NCI-H2107 treated with DMSO at 0.1 percent for 48 hours (cell line): ENCODE results near the gene TPCN2.

Source experiments
- DNase-seq: peaks from one replicate; lab custom pipeline; 2025; ENCODE audit not compliant: unreplicated experiment; lab: John Stamatoyannopoulos, UW

The TPCN2 gene

DNA sequence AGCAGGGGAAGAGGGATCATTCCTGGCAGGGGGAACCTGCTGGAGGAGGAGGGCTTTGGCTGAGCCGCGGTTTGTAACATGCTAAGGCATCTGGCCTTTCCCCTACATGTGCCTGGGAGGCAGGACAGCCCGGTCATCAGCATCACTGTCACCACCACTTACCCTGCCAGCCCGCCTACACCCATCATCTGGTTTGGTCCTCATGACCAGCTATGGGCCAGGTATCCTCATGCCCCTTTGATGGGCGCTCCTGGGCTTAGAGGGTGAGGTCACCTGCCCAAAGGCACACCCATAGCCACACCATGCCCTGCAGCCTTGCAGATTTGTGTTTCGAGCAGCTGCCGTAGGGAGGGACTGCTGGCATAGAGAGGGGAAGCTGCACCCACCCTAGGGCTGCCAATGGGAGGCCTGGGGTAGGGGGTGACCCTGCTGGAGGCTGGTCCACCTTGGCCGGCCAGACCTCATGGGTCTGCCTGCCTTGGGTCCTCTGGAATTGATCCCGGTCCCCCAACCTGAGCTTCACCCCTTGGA is 38.3 kb upstream of the TPCN2 start:
- no peak for DNase-seq

DNA sequence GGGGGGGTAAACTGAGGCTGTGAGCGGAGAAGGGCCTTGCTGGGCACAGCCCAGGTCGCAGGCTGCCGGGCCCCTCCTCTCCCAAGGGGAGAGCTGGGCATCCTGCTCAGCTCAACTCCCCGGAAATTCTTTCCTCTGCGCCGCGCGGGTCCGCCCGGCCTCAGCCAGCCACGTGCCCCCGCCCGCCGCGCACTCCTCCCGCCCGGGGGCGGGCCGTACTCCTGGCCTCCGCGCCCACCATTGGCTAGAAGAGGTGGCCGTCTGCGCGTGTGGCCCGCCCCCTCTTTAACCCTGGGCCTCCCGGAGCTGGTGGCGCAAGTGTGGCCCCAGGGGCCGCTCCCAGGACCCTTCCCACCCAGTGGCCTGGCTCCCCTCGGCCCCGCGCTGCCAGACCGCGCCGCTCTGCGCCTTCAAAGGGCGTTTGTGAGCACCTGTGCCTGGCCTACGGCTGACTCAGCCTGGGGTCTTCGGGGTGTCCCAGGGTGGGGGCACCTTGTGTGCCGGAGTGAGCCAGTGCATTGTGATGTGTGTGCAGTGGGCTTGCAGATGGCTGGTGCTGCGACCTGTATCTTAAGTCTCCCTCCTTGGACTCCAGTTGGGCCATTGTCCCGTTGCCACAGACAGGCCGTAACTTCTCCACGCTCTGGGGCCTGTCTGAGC is 37.6 kb upstream of the TPCN2 start:
- DNase-seq = no peak

- no peak for DNase-seq
Observed at GRCh38 chr11:69011624-69012091, 37.1 kb upstream of the TPCN2 start.

GRCh38 chr11:69012092-69013008 is 36.4 kb upstream of the TPCN2 start:
- DNase-seq = no peak

- DNase-seq = no peak
Observed at GRCh38 chr11:69013009-69013951, 35.5 kb upstream of the TPCN2 start, which contains the start of gene MRGPRF. Gene MRGPRF, minus strand, starts transcription at chr11:69013246. Its CDS starts 3,345 bp downstream, at chr11:69009901.

- DNase-seq = no peak
Observed at GRCh38 chr11:69014084-69014851, 34.5 kb upstream of the TPCN2 start.

GRCh38 chr11:69014898-69015549 is 33.7 kb upstream of the TPCN2 start:
- no peak for DNase-seq

- DNase-seq = no peak
Observed at GRCh38 chr11:69017951-69018350, 30.8 kb upstream of the TPCN2 start.

DNA sequence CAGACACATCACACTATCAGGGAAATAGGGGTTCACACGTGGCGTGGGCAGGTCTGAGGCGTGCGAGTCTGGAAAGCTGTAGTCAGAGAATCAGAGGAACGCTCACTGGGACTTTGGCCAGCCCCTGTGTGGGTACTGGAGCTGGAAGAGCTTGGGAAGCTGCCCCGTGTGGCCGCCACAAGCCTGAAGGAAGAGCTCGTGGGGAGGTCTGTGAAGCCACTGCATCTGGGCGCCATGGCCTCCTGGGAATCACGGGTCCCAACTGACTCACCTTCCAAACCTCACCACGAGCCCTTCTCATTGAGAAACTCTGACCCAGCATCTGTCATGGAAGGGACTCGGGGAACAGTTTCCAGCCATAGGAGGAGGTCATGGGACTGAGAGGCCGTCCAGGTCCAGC is 29.8 kb upstream of the TPCN2 start:
- DNase-seq = no peak

DNA sequence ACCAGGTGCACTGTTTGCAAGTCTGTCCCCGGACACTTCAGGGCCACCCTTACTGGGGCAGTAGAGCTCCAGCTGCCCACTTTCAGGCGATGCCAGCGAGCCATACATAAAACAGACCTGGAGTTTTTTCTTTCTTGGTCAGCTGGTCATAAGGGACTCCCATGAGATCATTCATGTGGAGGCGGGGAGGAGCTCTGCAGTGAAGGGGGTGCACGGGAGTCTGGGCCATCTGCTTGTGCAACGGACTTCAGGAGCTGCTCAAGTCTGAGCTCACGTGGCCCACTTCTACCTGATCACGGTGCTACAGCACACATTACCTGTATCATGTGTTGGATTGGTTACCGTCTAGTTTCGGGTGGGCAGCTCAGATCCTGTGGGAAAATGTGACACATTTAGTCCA is 26.5 kb upstream of the TPCN2 start:
- no peak for DNase-seq

DNA sequence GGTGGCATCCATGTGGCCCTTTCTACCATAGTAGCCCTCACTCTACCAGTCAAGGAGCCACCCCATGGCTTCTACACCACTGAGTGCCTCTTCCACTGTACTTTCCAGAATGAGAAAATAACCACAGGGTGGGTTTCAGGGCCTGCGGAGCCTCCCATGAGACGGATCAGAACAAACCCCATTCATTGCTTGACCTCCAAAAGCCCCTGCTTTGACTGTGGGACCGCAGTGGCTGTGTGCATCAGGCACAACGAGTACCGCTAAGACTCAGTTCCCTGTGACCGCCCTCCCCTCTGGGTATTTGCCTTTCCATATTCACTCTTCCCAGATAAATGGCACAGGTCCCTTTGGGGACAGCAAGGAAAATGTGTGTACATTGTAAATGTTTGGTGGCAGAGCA is 24.2 kb upstream of the TPCN2 start:
- no peak for DNase-seq

- no peak for DNase-seq
Observed at GRCh38 chr11:69027704-69028372, 20.9 kb upstream of the TPCN2 start.

GRCh38 chr11:69030301-69030700 is 18.4 kb upstream of the TPCN2 start:
- no peak for DNase-seq

DNA sequence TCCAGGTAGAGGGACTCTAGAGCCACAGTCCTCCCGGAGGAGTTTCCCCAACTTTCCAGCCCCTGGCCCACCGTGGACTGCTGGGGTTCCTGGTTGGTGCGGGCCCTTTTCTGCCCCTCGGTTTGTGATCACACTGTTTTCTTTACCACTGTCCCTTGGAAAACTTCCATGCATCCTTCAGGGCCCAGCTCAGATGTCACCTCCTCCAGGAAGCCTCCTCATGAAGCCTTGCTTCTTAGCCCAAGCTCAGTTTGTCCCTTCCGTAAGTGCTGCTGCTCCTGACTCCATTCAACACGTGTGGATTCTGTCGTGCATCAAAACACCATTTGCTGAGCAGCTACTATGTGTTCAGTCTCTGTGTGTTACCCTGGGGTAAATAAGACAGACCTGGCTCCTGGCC is 15.9 kb upstream of the TPCN2 start:
- DNase-seq = no peak

DNA sequence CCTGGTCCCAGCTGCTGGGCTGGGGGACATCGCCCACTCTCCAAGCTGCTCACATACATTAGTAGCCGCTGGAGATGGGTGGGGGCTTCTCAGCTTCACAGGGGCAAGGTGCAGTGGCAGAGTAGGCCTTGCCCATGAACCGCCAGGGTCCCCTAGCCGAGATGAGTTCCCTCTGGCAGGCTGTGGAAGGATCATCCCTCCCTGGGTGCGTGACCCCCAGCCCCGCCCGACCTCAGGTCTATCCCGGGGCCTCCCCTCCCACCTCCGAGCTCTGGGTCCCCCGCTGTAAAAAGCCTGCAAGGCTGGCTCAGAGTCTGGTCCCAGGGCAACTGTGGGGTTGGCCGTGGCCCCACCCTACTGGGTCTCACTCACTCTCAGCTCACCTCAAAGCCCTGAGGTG is 15.3 kb upstream of the TPCN2 start:
- DNase-seq = no peak

DNA sequence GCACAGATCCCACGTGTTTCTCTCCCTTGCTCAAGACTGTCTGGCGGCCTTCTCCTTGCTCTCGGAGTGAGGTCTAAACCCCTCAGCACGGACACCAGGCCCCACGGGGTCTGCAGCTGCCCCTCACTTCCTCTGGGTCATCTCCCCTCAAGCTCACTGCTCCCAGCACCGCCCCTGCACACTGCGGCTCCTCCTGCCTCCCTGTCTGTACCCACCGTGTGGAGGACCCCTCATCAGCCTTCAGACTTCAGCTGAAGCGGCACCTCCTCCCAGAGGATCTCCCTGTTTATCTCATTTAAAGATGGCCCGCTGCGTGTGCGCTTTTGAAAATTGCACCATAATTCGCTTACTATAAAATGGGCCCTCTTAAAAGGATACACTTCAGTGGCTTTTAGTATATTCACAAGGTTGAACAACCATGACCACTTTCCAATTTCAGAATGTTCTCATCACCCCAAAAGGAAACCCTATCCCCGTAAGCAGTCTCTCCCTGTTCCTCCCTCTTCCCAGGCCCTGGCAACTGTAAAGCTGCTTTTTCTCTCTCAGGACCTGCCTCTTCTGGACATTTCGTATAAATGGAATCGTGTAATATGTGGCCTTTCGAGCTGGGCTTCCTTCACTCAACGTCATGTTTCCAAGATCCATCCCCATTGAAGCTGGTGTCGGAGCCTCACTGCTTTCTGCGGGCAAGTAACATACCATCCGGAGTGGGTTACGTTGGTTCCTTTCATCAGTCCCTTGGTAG is 14.4 kb upstream of the TPCN2 start:
- no peak for DNase-seq

DNA sequence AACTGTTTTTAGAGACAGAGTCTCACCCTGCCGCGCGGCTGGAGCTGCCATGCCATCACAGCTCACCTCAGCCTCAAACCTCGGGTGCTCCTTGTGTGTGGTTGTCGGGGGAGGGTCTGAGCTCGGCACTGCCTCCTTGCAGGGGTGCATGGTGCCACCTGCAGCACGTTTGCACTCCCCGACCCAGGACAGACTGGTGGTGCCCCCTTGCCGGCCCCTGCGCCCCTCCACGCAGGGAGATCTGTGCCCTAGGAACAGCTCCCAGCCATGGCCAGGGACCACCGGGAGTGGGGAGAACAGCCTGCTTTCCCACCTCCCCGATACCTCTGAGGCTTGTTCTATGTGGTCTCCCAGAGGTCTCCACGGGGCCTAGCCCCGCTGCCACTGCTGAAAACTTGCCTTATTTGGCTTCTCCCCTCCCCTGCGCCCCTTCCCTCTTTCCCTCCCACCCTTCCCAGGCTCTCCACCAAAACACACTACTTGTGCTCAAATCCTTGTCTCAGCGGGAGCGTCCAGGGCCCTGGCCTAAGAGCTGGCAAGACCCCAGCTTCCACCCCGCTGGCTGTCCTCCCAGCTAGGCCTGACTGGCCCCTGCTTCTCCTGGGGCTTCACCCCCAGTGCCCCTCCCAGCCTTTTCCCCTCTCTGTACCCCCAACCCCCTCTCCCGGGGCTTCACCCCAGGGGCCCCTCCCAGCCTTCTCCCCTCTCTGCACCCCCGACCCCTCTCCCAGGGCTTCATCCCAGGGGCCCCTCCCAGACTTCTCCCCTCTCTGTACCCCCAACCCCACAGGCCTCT is 13.4 kb upstream of the TPCN2 start:
- DNase-seq = no peak

GRCh38 chr11:69035946-69036340 is 12.8 kb upstream of the TPCN2 start:
- no peak for DNase-seq
